ENCODE results near the gene ELP5.

GRCh38 chr17:7224661-7225111, 27.3 kb upstream of the ELP5 start:
- no peak for TF ChIP-seq EZH2 (IDR thresholded peaks at IDR 0.05; ENCODE audit: insufficient read depth, low read length)
- TF ChIP-seq CTCF (IDR thresholded peaks at IDR 0.05; ENCODE audit: insufficient read depth, low read depth, low read length): no peak
